Activated CD8-positive, alpha-beta memory T cell treated with anti-CD3 and anti-CD28 coated beads for 36 hours (primary cell): Measurements from ENCODE around the gene ITGA3. TPM values are rescaled to one million over a fixed set of nuclear protein-coding genes. Genes with fewer than 3 reads are reported as not detected.

Experiments
- CTCF ChIA-PET: fragments of 350-600 bp; sonication (Branson Sonifier 250); formaldehyde crosslinking; loops from one replicate; lab custom pipeline; 2021; ENCODE audit warnings: antibody characterized with exemption; lab: Charles Lee
- POLR2A ChIA-PET: fragments of 350-600 bp; sonication (Branson Sonifier 250); formaldehyde crosslinking; loops from one replicate; lab custom pipeline; 2021; ENCODE audit warnings: antibody characterized with exemption; lab: Charles Lee
- total RNA-seq, 2 experiments: library from RNA; stranded (reverse); gene quantifications; one replicate each; pipeline ENCODE4 v1.2.3, GENCODE V29; 2021

Gene ITGA3
- total RNA-seq, 2 experiments from 2014 or later = 8.0 to 8.2 TPM

- CTCF ChIA-PET = interaction anchor here (0.6 kb wide), 1 partner anchor 24 kb away, joined by 3 read pairs; no protein-coding TSS in a partner anchor
Observed at GRCh38 chr17:50110591-50111349, 54.9 kb downstream of the ITGA3 start.

GRCh38 chr17:50111673-50112655 lies 56.1 kb downstream of the ITGA3 start:
- ChIA-PET CTCF (interaction anchor here (0.9 kb wide), 1 partner anchor 18 kb away, joined by 5 read pairs; no protein-coding TSS in a partner anchor), POLR2A (no interaction called here)

More at GRCh38 chr17:50110591-50111349, 54.9 kb downstream of the ITGA3 start:
- POLR2A ChIA-PET = no interaction called here

GRCh38 chr17:50112694-50113093 lies 56.8 kb downstream of the ITGA3 start:
- ChIA-PET CTCF (interaction anchor here (0.6 to 0.9 kb wide), 2 partner anchors 19 to 1087 kb away, joined by 3 to 5 read pairs; no protein-coding TSS in a partner anchor), POLR2A (no interaction called here)

- CTCF ChIA-PET = interaction anchor here (0.6 to 2.8 kb wide), 7 partner anchors 9 to 314 kb away, joined by 3 to 12 read pairs (median 3); no protein-coding TSS in a partner anchor
- POLR2A ChIA-PET = no interaction called here
Observed at GRCh38 chr17:50113624-50114320, 57.9 kb downstream of the ITGA3 start.

- CTCF ChIA-PET = interaction anchor here (1.0 to 4.1 kb wide), 9 partner anchors 8 to 86 kb away, joined by 3 to 25 read pairs (median 4); no protein-coding TSS in a partner anchor
- POLR2A ChIA-PET = interaction anchor here (0.6 kb wide), 1 partner anchor 226 kb away, joined by 6 read pairs; no protein-coding TSS in a partner anchor
Observed at GRCh38 chr17:50114401-50114800, 58.5 kb downstream of the ITGA3 start.

GRCh38 chr17:50114849-50115357 lies 59.0 kb downstream of the ITGA3 start:
- ChIA-PET POLR2A (interaction anchor here (0.6 kb wide), 1 partner anchor 226 kb away, joined by 6 read pairs; no protein-coding TSS in a partner anchor), CTCF (interaction anchor here (0.8 to 4.1 kb wide), 10 partner anchors 10 to 86 kb away, joined by 3 to 25 read pairs (median 4); no protein-coding TSS in a partner anchor)

GRCh38 chr17:50115756-50116155 lies 59.8 kb downstream of the ITGA3 start:
- ChIA-PET POLR2A (no interaction called here), CTCF (interaction anchor here (0.8 to 4.1 kb wide), 8 partner anchors 19 to 62 kb away, joined by 3 to 25 read pairs (median 8); no protein-coding TSS in a partner anchor)

GRCh38 chr17:50117202-50118051 lies 61.5 kb downstream of the ITGA3 start:
- CTCF ChIA-PET = interaction anchor here (0.6 to 4.1 kb wide), 15 partner anchors 13 to 235 kb away, joined by 3 to 25 read pairs (median 4); partner anchors contain the start of genes COL1A1, PPP1R9B and SAMD14
- POLR2A ChIA-PET = interaction anchor here (0.5 to 0.6 kb wide), 2 partner anchors 9 to 32 kb away, joined by 3 to 4 read pairs; no protein-coding TSS in a partner anchor

GRCh38 chr17:50118076-50118827 lies 62.3 kb downstream of the ITGA3 start:
- ChIA-PET CTCF (interaction anchor here (0.9 to 4.1 kb wide), 11 partner anchors 12 to 178 kb away, joined by 3 to 25 read pairs (median 4); partner anchors contain the start of gene SAMD14), POLR2A (interaction anchor here (0.6 kb wide), 1 partner anchor 13 kb away, joined by 3 read pairs; no protein-coding TSS in a partner anchor)

GRCh38 chr17:50118828-50119218 lies 62.9 kb downstream of the ITGA3 start:
- ChIA-PET CTCF (interaction anchor here (0.9 to 2.4 kb wide), 6 partner anchors 22 to 178 kb away, joined by 3 to 6 read pairs (median 3); no protein-coding TSS in a partner anchor), POLR2A (interaction anchor here (0.6 kb wide), 1 partner anchor 12 kb away, joined by 3 read pairs; no protein-coding TSS in a partner anchor)

- ChIA-PET POLR2A (no interaction called here), CTCF (no interaction called here)
Observed at GRCh38 chr17:50120475-50121253, 64.8 kb downstream of the ITGA3 start.

GRCh38 chr17:50122945-50123344 lies 67.0 kb downstream of the ITGA3 start:
- POLR2A ChIA-PET = no interaction called here

GRCh38 chr17:50123649-50124349 lies 67.9 kb downstream of the ITGA3 start:
- CTCF ChIA-PET = interaction anchor here (1.0 to 1.4 kb wide), 2 partner anchors 10 to 12 kb away, joined by 3 to 4 read pairs; no protein-coding TSS in a partner anchor
- POLR2A ChIA-PET = no interaction called here

More at GRCh38 chr17:50122945-50123344, 67.0 kb downstream of the ITGA3 start:
- CTCF ChIA-PET = interaction anchor here (1.0 to 1.4 kb wide), 2 partner anchors 9 to 77 kb away, joined by 3 read pairs; no protein-coding TSS in a partner anchor

- POLR2A ChIA-PET = no interaction called here
- CTCF ChIA-PET = interaction anchor here (0.7 to 1.2 kb wide), 3 partner anchors 14 to 62 kb away, joined by 3 read pairs; no protein-coding TSS in a partner anchor
Observed at GRCh38 chr17:50125420-50125997, 69.6 kb downstream of the ITGA3 start.
